HG03066 (cell line): ENCODE results near the gene BLCAP.
"Not testable (repeated sequence)": the region's sequence is repeated elsewhere in the genome, so short reads cannot be mapped to it uniquely, and the experiment has no call there.

Experiments
- ATAC-seq: cut with Tn5 transposase; IDR thresholded peaks from one replicate; pipeline ENCODE4 v1.9.1; 2021; ENCODE audit warnings: low read depth; ENCODE audit not compliant: unreplicated experiment

Gene BLCAP, protein sequence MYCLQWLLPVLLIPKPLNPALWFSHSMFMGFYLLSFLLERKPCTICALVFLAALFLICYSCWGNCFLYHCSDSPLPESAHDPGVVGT

GRCh38 chr20:37527638-37528445 is at the start of gene BLCAP:
BLCAP (minus strand) TSS chr20:37527876; CDS start chr20:37519174, 8,702 bp downstream.
- peak; percentile 68 for ATAC-seq

GRCh38 chr20:37577436-37577835 is 49.8 kb upstream of the BLCAP start:
- ATAC-seq, result not testable (repeated sequence)

DNA sequence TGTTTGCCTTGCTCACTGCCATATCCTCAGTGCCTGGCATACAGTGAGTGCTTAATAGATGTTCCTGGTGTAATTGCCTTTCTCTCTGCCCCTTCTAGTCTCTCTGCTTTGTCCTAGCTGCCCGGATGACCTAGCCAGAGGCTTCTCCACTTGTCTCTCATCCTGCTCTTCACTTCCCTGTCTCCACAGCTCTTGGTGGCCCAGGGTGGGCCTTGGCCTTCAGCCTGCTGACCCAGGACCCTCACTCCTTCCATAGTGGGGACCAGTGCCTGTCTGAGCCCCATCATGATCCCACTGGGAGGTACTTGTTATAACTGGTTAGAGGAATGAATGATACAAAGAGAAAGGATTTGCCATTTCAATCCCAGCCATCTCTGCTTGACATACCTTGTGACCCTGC is 49.2 kb upstream of the BLCAP start:
- no peak for ATAC-seq

DNA sequence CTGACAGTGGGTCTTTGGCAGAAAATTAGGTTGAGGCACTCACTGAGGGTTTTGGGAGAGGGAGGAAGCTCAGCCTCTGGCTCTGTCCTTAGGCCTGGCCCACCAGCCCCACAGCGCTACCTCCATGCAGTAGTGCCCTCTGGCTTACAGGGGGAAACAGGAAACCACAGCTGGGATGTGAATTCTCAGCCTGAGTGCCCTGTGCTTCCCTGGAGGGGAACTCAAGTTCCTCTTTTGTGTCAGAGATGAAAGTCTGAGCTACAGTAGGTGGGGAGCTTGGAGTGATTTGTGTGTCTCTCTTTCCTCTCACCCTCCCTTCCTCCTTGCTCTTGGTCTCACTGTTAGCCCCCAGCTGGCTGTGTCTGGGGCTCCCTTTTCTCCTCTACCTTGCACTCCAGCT is 48.2 kb upstream of the BLCAP start:
- ATAC-seq, result no peak

DNA sequence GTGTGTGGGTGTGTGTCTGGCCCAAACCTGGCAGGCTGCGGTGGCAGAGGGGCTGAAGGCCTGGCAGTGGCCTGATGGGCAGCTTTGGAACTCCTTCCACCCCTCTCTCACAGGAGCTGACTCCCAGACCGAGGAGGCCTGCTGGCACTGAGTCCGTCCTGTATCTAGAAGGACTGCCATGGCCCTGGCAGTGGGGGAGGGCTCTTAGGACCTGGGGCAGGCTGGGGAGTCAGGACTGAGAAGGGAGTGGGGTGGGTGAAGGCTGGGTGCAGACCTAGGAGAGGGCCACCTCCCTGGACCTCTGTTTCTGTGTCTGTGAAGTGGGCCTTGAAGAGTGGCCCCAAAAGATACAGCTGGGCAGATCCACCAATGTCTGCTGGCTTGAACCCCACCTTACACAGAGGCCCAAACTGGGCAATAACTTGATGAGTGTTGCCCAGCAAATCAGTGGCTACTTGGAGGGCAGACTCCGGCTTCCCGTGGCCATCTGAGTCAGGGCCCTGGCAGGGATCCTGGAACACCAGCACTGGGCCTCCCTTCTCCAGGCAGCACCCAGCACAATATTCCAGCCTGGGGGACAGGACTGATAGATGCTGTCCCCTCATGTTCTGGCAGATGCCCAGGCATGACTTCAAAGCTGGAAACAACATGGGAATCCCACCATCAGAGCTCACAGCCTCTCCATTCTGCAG is 46.7 kb upstream of the BLCAP start:
- no peak for ATAC-seq

GRCh38 chr20:37573626-37574198 is 46.0 kb upstream of the BLCAP start:
- no peak for ATAC-seq

DNA sequence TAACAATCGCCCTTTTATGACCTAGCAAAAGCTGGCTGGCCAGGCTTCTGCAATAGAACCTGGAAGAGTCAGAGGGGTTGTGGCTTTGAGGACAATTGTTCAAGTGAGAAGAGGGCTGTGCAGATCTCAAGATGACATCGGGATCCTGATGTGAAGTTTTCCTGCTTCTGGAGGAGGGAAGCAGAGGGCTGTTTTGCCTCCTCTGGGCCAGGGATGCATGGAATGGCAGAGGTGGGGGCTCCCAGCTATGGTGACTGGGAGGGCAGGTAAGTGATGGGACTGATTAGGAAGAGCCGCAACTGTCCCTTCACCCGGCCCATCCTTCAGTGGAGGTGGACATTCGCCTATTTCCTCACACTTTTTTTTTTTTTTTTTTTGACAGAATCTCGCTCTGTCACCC is 43.4 kb upstream of the BLCAP start:
- no peak for ATAC-seq

DNA sequence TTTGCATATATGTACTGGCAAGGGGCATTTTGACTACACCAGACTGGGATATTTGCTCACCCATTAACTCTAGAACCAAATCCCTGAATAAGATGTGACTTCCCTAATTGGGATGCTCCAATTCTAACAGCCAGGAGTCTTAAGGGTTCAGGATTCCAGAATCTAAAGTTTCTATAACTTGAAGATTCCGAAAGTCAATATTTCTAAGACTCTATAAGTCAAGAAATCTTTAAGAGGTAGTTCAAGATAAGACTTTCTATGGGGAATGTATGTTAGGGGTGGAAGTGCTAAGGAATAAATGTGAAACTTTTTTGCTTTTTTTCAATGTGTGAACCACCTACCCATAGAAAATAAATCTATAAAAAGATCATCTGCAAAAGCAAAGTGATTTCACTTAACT is 42.7 kb upstream of the BLCAP start:
- ATAC-seq, result no peak

DNA sequence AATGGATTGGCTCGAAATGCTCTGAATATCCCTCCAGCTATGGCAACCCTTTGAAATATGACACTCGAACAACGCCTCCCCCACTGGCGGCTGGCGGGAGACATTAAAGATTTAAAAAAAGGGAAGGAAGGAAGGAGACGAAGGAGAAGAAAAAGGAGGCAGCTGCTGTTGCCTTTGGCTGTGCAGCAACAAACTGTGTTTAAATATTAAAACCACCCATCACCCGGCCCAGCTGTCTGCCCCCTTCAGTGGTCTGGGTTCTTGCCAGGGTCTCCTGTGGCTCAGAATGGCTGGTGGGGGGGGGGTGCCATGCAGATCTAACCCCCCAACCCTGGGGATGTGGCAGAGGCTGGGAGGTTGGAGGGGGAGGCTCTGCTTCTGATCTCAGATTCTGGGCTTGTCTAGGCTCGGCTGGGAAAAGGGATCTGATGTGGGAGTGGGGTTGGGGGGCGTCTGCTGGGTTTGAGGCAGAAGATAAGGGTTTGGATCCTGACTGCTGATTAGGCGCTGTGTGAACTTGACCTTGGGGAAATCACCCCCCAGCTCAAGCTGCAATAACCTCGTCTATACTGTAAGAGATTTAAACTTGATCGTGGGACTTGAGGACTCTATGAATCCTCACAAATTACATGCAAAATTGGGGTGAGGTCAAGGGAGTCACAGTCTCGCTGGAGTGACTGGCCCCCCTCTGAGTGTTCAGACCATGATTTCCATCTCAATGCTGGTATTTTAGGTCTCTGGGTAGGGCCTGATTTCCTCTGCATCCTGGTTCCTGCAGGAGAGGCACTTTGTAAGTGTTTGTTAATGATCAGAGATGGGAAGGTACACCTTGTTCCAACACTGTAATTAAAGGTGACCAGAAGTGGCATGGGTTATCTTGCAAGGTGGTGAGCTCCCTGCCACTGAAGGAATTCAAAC is 40.3 kb upstream of the BLCAP start:
- no peak for ATAC-seq

DNA sequence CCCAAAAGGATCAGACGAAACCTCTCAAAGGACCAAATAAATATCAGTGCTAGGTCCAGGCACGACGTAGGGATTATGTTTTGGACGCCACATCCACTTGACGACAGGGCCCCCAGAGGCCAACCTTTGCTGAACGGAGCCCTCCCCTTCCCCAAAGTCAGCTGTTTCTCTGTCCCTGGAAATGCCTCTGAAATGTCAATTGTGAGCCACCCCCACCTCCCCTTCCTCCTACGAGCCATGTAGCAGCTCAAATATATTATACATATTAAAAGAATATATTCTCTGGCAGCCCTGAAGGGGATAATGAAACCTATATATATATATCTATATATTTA is 39.6 kb upstream of the BLCAP start:
- no peak for ATAC-seq

DNA sequence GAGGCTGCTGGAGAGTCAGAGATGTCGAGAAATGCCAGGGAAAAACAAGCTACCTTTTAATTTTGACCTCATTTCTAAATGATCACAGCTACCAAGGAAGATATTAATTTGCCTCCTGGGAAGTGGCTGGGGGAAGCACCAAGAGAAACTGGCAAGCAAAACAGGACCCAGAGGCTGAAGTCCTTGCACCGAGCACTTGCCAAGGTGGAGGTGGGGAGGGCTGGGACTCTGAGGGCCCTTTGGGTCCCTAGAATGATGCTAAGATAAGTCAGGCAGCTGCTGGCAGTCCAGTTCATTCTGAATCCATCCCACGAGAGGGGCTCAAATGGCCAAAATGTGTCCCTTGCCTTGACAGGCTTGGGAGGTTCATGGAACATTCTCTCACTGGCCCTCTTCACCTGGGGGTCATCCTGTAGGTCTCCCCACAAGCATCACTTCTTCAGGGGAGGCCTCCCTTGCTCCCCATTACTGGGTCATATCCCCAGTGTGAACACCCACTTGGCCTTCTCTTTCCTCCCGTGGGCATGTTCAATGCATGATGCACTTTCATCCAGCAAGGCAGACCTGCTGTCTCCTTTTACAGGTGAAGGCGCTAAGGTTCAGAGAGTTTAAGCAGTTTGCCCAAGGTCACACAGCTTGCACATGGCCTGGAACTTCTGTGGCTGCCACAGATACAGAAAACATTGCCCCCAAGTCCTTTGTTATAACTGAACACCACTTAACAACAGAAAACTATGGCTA is 39.1 kb upstream of the BLCAP start:
- ATAC-seq, result no peak

DNA sequence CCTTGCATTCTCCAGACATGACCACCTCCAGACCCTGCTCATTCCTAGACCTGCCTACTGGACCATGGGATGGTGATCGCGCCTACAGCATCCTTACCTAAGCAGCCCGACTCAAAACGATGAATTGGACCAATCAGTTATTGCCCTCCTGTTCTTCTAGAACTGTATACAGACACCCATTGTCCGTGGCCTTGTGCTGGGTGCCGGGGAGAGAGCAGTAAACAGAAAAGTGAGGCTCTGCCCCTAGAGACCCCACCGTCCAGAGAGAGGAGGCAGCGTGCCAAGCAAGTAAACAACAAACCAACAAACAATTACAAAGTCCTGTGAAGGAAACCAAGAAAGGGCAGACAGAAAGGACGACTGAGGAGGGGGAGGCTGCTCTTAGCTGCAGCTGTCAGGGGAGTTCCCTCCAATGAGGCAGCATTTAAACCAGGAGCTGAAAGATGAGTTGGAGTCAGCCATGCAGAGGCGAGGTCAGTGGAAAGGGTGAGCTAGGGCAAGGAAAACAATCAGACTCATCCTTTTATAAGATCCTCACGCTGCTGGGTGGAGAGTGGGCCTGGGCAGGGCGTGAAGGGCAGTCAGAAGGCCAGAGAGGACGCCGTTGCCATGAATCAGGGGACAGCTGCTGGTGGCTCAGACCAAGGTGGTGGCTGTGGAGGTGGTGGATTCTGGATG is 37.6 kb upstream of the BLCAP start:
- ATAC-seq, result no peak

DNA sequence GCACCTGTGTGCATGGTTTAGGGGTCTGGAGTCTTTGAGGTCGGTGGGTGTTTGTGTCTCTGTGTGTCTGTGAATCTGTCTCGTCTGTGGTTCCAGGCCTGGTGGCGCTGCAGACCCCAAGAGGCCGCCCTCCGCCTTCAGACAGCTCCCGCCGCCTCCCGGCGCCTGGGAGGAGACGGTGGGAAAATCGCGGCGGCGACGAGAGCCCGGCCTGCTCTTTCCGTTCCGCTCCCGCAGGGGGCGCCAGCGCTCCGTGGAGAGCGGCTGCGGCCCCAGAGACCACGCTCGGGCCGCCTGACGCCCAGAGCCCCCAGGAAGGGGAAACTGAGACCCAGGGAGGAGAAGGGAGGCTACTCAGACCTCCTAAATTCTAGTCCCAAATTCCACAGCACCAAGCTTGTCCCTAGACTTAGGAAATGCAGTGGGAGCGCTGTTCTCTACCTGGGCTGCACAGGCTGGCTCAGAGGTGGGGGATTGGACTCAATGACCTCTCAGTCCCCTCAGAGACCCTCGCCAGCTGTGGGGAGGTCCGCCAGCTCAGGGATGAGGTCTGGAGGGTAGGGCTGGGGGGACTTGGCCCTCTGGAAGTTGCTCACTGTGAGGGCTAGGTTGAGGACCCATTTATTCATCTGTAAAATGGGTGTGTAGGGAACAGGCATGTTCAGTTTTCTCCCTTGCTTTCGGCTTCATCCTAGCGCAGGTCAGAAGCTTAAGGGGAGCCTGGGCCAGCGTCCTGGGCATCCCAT is 36.9 kb upstream of the BLCAP start:
- ATAC-seq, result no peak

DNA sequence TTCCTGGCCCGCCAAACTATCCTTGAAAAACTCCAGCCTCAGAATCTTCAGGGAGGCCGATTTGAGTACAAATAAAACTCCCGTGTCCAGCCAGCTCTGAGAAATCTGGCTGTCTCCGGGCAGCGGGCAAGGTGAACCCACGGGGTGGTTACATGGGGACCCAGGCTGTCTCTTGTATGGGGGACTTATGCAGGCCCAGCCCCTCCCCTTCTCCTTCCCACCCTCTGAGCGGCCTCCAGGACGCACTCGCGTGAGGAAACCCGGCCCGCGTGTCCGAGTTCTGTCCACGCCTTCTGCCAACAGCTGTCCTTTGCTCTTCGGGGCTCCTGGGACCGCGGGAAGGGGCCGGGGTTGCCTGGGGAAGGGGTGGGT is 36.3 kb upstream of the BLCAP start:
- ATAC-seq, result no peak

DNA sequence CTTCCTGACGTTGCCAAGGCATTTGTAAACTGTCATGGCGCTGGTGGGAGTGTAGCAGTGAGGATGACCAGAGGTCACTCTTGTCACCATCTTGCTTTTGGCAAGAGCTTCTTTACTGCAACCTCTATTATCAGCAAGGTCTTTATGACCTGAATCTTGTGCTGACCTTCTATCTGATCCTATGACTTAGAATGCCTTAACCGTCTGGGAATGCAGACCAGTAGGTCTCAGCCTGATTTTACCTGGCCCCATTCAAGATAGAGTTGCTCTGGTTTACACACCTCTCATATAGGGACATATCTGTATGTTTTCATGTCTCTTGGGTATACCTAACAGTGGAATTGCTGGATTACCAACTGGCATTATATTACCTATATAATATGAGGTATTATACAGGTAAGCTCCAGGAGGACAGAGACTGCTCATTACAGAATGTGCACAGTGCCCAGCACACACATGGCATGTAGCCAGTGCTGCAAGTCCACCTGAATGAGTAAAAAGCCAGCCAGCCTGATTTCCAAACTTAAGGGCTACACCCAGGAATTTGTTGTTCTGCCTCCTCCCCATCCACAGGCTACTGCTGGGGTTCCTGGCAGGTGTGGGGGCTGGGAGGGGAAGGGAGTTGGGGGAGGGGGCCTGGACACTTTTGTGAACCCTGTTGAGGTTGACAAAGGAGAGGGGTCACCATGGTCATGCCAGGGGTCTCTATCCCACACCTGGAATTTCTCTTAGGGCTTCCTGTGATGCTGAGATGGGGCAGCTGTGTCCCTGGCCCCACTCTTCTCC is 35.2 kb upstream of the BLCAP start:
- ATAC-seq, result no peak

DNA sequence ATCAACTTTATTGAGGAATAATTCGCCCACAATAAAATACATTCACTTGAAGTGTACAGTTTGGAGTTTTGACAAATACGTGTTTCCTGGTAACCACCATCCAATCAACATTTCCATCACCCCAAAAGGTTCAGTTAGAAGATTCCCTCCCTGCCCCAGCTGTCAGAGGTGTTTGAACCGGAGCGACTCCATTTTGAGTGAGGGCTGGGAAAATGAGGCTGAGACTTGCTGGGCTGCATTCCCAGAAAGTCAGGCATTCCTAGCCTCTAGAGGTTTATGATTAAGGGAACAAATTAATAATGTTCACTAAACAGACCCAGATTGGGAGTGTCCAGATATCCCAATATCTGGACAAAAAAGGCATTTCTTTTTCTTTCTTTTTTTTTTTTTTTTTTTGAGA is 33.0 kb upstream of the BLCAP start:
- ATAC-seq, result no peak

GRCh38 chr20:37559312-37560027 is 31.8 kb upstream of the BLCAP start:
- no peak for ATAC-seq
